IMR-90 (cell line): ENCODE measurements around the gene KIF6. TPM values are rescaled to one million over a fixed set of nuclear protein-coding genes. Genes with fewer than 3 reads are reported as not detected.

Source experiments
- ATAC-seq: fragments of 200-7000 bp; cut with Tn5 transposase; 2 replicates; pipeline ENCODE4 v1.9.1; 2020; ENCODE audit warnings: low read depth, mild to moderate bottlenecking, moderate library complexity
- BruUV-seq: library from RNA; stranded (reverse); fragments of 400-500 nt; replicated peaks from 2 replicates; lab custom pipeline; 2021; lab: Mats Ljungman, UMichigan
- CTCF ChIA-PET: fragments of 300-600 bp; formaldehyde crosslinking; extraction: SDS; loops from one replicate; lab custom pipeline; 2021; ENCODE audit warnings: antibody characterized with exemption; lab: Yijun Ruan, JAX
- POLR2A ChIA-PET: fragments of 300-600 bp; sonication (Branson Sonifier 250); formaldehyde crosslinking; loops from one replicate; lab custom pipeline; 2022; ENCODE audit warnings: antibody characterized with exemption; ENCODE audit not compliant: unreplicated experiment; lab: Charles Lee
- DNase-seq: peaks from one replicate; pipeline ENCODE4 v3.0.0; 2013
- H2AFZ ChIP-seq: replicated peaks from 2 replicates; pipeline ENCODE3; 2013; ENCODE audit warnings: low read length, mild to moderate bottlenecking; ENCODE audit not compliant: poor library complexity
- H2AK5ac ChIP-seq: 2 replicates; pipeline ENCODE4 v1.6.1; 2013; ENCODE audit warnings: low read depth, low read length, inconsistent platforms
- H2AK9ac ChIP-seq: replicated peaks from 2 replicates; pipeline ENCODE3; 2013; ENCODE audit warnings: mild to moderate bottlenecking, low read depth, low read length, moderate library complexity; ENCODE audit not compliant: poor library complexity
- H2BK120ac ChIP-seq: 2 replicates; pipeline ENCODE4 v1.6.1; 2013; ENCODE audit warnings: low read depth, low read length, inconsistent platforms
- H2BK15ac ChIP-seq: 3 replicates; pipeline ENCODE4 v1.6.1; 2013; ENCODE audit warnings: low read depth, low read length, inconsistent platforms
- H2BK20ac ChIP-seq: 2 replicates; pipeline ENCODE4 v1.6.1; 2013; ENCODE audit warnings: low read depth, mild to moderate bottlenecking, inconsistent platforms, low read length, moderate library complexity
- H2BK5ac ChIP-seq: 2 replicates; pipeline ENCODE4 v1.6.1; 2013; ENCODE audit warnings: mild to moderate bottlenecking, low read depth, low read length, inconsistent platforms; ENCODE audit not compliant: poor library complexity, severe bottlenecking
- H3K14ac ChIP-seq: replicated peaks from 2 replicates; pipeline ENCODE4 v1.6.1; 2013; ENCODE audit warnings: low read depth, low read length, inconsistent platforms
- H3K18ac ChIP-seq: 2 replicates; pipeline ENCODE4 v1.6.1; 2013; ENCODE audit warnings: low read depth, low read length, control low read depth
- H3K23ac ChIP-seq: 2 replicates; pipeline ENCODE4 v1.6.1; 2013; ENCODE audit warnings: low read depth, low read length, inconsistent platforms
- H3K27ac ChIP-seq: 2 replicates; pipeline ENCODE4 v1.5.1; 2013; ENCODE audit warnings: mild to moderate bottlenecking, control low read depth, low read length; ENCODE audit not compliant: insufficient read depth
- H3K27me3 ChIP-seq: 2 replicates; pipeline ENCODE4 v1.6.1; 2013; ENCODE audit warnings: low read length; ENCODE audit not compliant: control insufficient read depth, insufficient read depth
- H3K36me3 ChIP-seq: 2 replicates; pipeline ENCODE4 v1.6.1; 2013; ENCODE audit warnings: low read length, mixed read lengths; ENCODE audit not compliant: control insufficient read depth, insufficient read depth
- H3K4ac ChIP-seq: 2 replicates; pipeline ENCODE4 v1.6.1; 2013; ENCODE audit warnings: low read depth, low read length, inconsistent platforms
- H3K4me1 ChIP-seq: 2 replicates; pipeline ENCODE4 v1.6.1; 2013; ENCODE audit warnings: low read length, mixed read lengths; ENCODE audit not compliant: control insufficient read depth, insufficient read depth
- H3K4me2 ChIP-seq: 2 replicates; pipeline ENCODE4 v1.6.1; 2013; ENCODE audit warnings: low read depth, mild to moderate bottlenecking, control low read depth, low read length, moderate library complexity
- H3K4me3 ChIP-seq: 2 replicates; pipeline ENCODE4 v1.5.1; 2013; ENCODE audit warnings: low read depth, mild to moderate bottlenecking, control low read depth, low read length, moderate library complexity; ENCODE audit not compliant: insufficient read depth
- H3K56ac ChIP-seq: 2 replicates; pipeline ENCODE4 v1.6.1; 2013; ENCODE audit warnings: low read length, inconsistent platforms; ENCODE audit not compliant: insufficient read depth; ENCODE audit errors: extremely low read depth
- H3K79me1 ChIP-seq, 2 experiments: 2 replicates each; pipeline ENCODE4 v1.6.1; 2013; ENCODE audit warnings: low read length in 2 of 2, inconsistent platforms in 1 of 2, low read depth in 1 of 2
- H3K9ac ChIP-seq: 2 replicates; pipeline ENCODE4 v1.6.1; 2013; ENCODE audit warnings: low read depth, low read length, control low read depth
- H3K9me1 ChIP-seq: 2 replicates; pipeline ENCODE4 v1.6.1; 2013; ENCODE audit warnings: low read length, inconsistent platforms; ENCODE audit not compliant: insufficient read depth
- H3K9me3 ChIP-seq: 2 replicates; pipeline ENCODE4 v1.6.1; 2013; ENCODE audit warnings: low read length; ENCODE audit not compliant: control insufficient read depth, insufficient read depth
- H4K20me1 ChIP-seq: 2 replicates; pipeline ENCODE4 v1.6.1; 2013; ENCODE audit warnings: low read length, inconsistent platforms; ENCODE audit not compliant: insufficient read depth
- H4K5ac ChIP-seq: 2 replicates; pipeline ENCODE4 v1.6.1; 2013; ENCODE audit warnings: mild to moderate bottlenecking, low read depth, low read length, control low read depth
- H4K8ac ChIP-seq, 2 experiments: 2 replicates each; pipeline ENCODE4 v1.6.1; 2013; ENCODE audit warnings: low read depth in 2 of 2, low read length in 2 of 2, control low read depth in 1 of 2, inconsistent platforms in 1 of 2
- H4K91ac ChIP-seq: 2 replicates; pipeline ENCODE4 v1.6.1; 2013; ENCODE audit warnings: low read depth, low read length, inconsistent platforms; ENCODE audit not compliant: insufficient read depth
- BHLHE40 ChIP-seq: fragments of 150-350 bp; IDR thresholded peaks from 2 replicates; pipeline ENCODE4 v1.6.1; 2016; ENCODE audit warnings: mild to moderate bottlenecking, low read depth, low read length
- CEBPB ChIP-seq: IDR thresholded peaks from 2 replicates; pipeline ENCODE4 v1.6.1; 2012; ENCODE audit warnings: low read depth, low read length, improper control_type of control experiment
- CHD1 ChIP-seq: IDR thresholded peaks from 2 replicates; pipeline ENCODE4 v1.6.1; 2012; ENCODE audit warnings: low read depth, low read length, improper control_type of control experiment
- ELK1 ChIP-seq: fragments of 150-350 bp; IDR thresholded peaks from 2 replicates; pipeline ENCODE4 v1.6.1; 2016; ENCODE audit warnings: low read depth, mild to moderate bottlenecking, low read length, moderate library complexity, borderline replicate concordance
- FOS ChIP-seq: fragments of 150-350 bp; IDR thresholded peaks from 2 replicates; pipeline ENCODE4 v1.6.1; 2016; ENCODE audit warnings: low read depth, low read length
- MAFK ChIP-seq: IDR thresholded peaks from 2 replicates; pipeline ENCODE4 v1.6.1; 2012; ENCODE audit warnings: low read depth, low read length, improper control_type of control experiment
- MAZ ChIP-seq: IDR thresholded peaks from 2 replicates; pipeline ENCODE4 v1.6.1; 2012; ENCODE audit warnings: low read depth, mild to moderate bottlenecking, low read length, improper control_type of control experiment, moderate library complexity, borderline replicate concordance
- MXI1 ChIP-seq: IDR thresholded peaks from 2 replicates; pipeline ENCODE4 v1.6.1; 2012; ENCODE audit warnings: low read depth, mild to moderate bottlenecking, low read length, moderate library complexity, borderline replicate concordance
- NFE2L2 ChIP-seq: fragments of 150-350 bp; IDR thresholded peaks from 2 replicates; pipeline ENCODE4 v1.6.1; 2016; ENCODE audit warnings: low read depth, mild to moderate bottlenecking, low read length
- POLR2A ChIP-seq: IDR thresholded peaks from 2 replicates; pipeline ENCODE4 v1.6.1; 2012; ENCODE audit warnings: mild to moderate bottlenecking, low read depth, low read length
- RAD21 ChIP-seq: IDR thresholded peaks from 2 replicates; pipeline ENCODE4 v1.6.1; 2012; ENCODE audit warnings: low read length, improper control_type of control experiment
- RCOR1 ChIP-seq: IDR thresholded peaks from 2 replicates; pipeline ENCODE4 v1.6.1; 2012; ENCODE audit warnings: mild to moderate bottlenecking, low read length, improper control_type of control experiment; ENCODE audit not compliant: insufficient replicate concordance
- RFX5 ChIP-seq: IDR thresholded peaks from 2 replicates; pipeline ENCODE4 v1.8.0; 2012; ENCODE audit warnings: low read depth, mild to moderate bottlenecking, low read length, moderate library complexity
- SMC3 ChIP-seq: fragments of 150-350 bp; IDR thresholded peaks from 2 replicates; pipeline ENCODE4 v1.6.1; 2016; ENCODE audit warnings: low read depth, mild to moderate bottlenecking, antibody characterized with exemption, low read length, moderate library complexity
- WGBS, 2 experiments: methylation state at CpG; one replicate each; pipeline versions ENCODE4 v1.1.5 to v1.1.7; 2013; ENCODE audit warnings: missing lambda C conversion rate in 2 of 2; ENCODE audit not compliant: insufficient read length in 1 of 2; ENCODE audit errors: extremely low coverage in 2 of 2; 5-methylcytosine and 5-hydroxymethylcytosine counted together
- dilution Hi-C: fragments of 300-500 bp; cut with HindIII; formaldehyde crosslinking; loops from one replicate; pipeline ENCODE4 v1.14.3; 2018; ENCODE audit warnings: low sequenced_read_pairs; ENCODE audit not compliant: unreplicated experiment
- in situ Hi-C: fragments of 300-500 bp; cut with MboI; formaldehyde crosslinking; loops from 3 replicates; pipeline ENCODE4 v1.14.3; 2019; ENCODE audit warnings: low sequenced_read_pairs, inconsistent platforms, mixed read lengths
- intact Hi-C: fragments of 100-400 bp; cut with micrococcal nuclease; formaldehyde crosslinking; loops from 2 replicates; pipeline ENCODE4 v1.10.0; 2022
- polyA plus RNA-seq, 3 experiments: library from polyadenylated mRNA; depleted of rRNA; stranded (reverse); fragments of >200 nt; gene quantifications; 2 replicates each; pipeline ENCODE4 v1.2.3, GENCODE V29; 2012; ENCODE audit warnings: low replicate concordance in 1 of 3
- total RNA-seq: library from RNA; depleted of rRNA; stranded (reverse); fragments of >200 nt; gene quantifications from 2 replicates; pipeline ENCODE4 v1.2.3, GENCODE V29; 2012
- TF ChIP-seq, protein P1 (sequence below): fragments of 150-350 bp; IDR thresholded peaks from 2 replicates; pipeline ENCODE4 v1.6.1; 2017; ENCODE audit warnings: mild to moderate bottlenecking, antibody characterized with exemption, low read length, low read depth
- TF ChIP-seq, protein P2 (sequence below): conservative IDR thresholded peaks from 2 replicates; pipeline ENCODE4 v1.5.1; 2012; ENCODE audit warnings: mild to moderate bottlenecking, low read depth, low read length, improper control_type of control experiment

The KIF6 gene
- total and polyA plus RNA-seq, 2 of the 4 experiments (the other 2 are of a cell fraction), result under 0.01 to 0.10 TPM

DNA sequence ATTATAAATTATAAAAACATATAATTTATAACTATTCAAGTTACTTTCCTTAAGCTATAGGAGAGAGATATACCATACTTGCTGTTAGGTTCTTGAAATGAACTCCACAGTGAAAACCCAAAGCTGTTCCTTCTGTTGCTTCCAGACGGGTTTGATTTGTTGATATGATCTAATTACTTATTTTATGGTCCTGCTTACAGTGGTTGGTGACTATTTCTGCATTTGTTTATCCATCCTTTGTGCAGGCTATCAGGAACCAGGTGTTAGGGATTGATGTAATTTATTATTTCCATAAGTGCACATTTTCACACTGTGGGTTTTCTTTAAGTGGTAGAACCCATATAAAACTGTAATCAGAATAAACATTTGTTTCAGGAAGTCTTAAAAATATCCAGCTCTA lies 167.1 kb downstream of the KIF6 start:
- Histone ChIP-seq H3K18ac (no peak overlapping the region), H3K4me3 (no peak overlapping the region), H3K4ac (no peak overlapping the region), H3K36me3 (no peaks in the 10 kb centered on the region), H3K9me3 (no peaks in the 10 kb centered on the region), H4K91ac (no peak overlapping the region), H3K27me3 (no peaks in the 10 kb centered on the region), H2BK120ac (no peak overlapping the region), H3K4me2 (no peak overlapping the region), H3K9ac (no peak overlapping the region), H3K14ac (no peak overlapping the region), H2AFZ (no peak overlapping the region), H3K79me1 (no peaks in the 10 kb centered on the region), H2BK5ac (no peak overlapping the region), H3K4me1 (no peaks in the 10 kb centered on the region), H4K8ac (no peak overlapping the region), H4K5ac (no peak overlapping the region), H2BK15ac (no peak overlapping the region), H3K27ac (no peak overlapping the region), H3K56ac (no peak overlapping the region), H2BK20ac (no peak overlapping the region), H4K20me1 (no peaks in the 10 kb centered on the region), H2AK5ac (no peak overlapping the region), H2AK9ac (no peak overlapping the region), H3K23ac (no peak overlapping the region), H3K9me1 (no peaks in the 10 kb centered on the region)
- intact Hi-C loops (no loop called here), in situ Hi-C loops (no loop called here), dilution Hi-C loops (no loop called here)
- no TSS peak for BruUV-seq
- TF ChIP-seq CHD1 (no peak), SMC3 (no peak), CEBPB (no peak), MXI1 (no peak), MAZ (no peak), POLR2A (no peak), ELK1 (no peak), RAD21 (no peak), BHLHE40 (no peak), FOS (no peak), RFX5 (no peak), RCOR1 (no peak), NFE2L2 (no peak), MAFK (no peak)
- TF ChIP-seq, protein P1, sequence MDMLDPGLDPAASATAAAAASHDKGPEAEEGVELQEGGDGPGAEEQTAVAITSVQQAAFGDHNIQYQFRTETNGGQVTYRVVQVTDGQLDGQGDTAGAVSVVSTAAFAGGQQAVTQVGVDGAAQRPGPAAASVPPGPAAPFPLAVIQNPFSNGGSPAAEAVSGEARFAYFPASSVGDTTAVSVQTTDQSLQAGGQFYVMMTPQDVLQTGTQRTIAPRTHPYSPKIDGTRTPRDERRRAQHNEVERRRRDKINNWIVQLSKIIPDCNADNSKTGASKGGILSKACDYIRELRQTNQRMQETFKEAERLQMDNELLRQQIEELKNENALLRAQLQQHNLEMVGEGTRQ, result no peak
- TF ChIP-seq, protein P2, sequence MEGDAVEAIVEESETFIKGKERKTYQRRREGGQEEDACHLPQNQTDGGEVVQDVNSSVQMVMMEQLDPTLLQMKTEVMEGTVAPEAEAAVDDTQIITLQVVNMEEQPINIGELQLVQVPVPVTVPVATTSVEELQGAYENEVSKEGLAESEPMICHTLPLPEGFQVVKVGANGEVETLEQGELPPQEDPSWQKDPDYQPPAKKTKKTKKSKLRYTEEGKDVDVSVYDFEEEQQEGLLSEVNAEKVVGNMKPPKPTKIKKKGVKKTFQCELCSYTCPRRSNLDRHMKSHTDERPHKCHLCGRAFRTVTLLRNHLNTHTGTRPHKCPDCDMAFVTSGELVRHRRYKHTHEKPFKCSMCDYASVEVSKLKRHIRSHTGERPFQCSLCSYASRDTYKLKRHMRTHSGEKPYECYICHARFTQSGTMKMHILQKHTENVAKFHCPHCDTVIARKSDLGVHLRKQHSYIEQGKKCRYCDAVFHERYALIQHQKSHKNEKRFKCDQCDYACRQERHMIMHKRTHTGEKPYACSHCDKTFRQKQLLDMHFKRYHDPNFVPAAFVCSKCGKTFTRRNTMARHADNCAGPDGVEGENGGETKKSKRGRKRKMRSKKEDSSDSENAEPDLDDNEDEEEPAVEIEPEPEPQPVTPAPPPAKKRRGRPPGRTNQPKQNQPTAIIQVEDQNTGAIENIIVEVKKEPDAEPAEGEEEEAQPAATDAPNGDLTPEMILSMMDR, result no peak
- ChIA-PET CTCF (interaction anchor here (0.9 kb wide), 1 partner anchor 27 kb away, joined by 3 read pairs; no protein-coding TSS in a partner anchor), POLR2A (no interaction called here)
- WGBS, 2 experiments, result no CpG with 5 or more reads among the region's 1 CpG
- DNase-seq (no peak), ATAC-seq (no peak)
